A204.1 (cell line): Measurements from ENCODE around the gene ARID1B.

Experiments
- FAIRE-seq: peaks from 2 replicates; lab custom pipeline; 2012; peaks lifted over from hg19 to GRCh38; lab: Jason Lieb, UNC

ARID1B gene

GRCh38 chr6:157186785-157187181 lies 409.6 kb downstream of the ARID1B start:
- no peak for FAIRE-seq

GRCh38 chr6:157187182-157188083 lies 410.3 kb downstream of the ARID1B start:
- no peak for FAIRE-seq

- no peak for FAIRE-seq
Measured at GRCh38 chr6:157188213-157188612, 411.0 kb downstream of the ARID1B start.

GRCh38 chr6:157193443-157193996 lies 416.3 kb downstream of the ARID1B start:
- FAIRE-seq = no peak

- no peak for FAIRE-seq
Measured at GRCh38 chr6:157194110-157194509, 416.9 kb downstream of the ARID1B start.

GRCh38 chr6:157194643-157195042 lies 417.5 kb downstream of the ARID1B start:
- FAIRE-seq = no peak

- FAIRE-seq = no peak
Measured at GRCh38 chr6:157196391-157196790, 419.2 kb downstream of the ARID1B start.

- no peak for FAIRE-seq
Measured at GRCh38 chr6:157198425-157199279, 421.5 kb downstream of the ARID1B start.

- no peak for FAIRE-seq
Measured at GRCh38 chr6:157200117-157200516, 422.9 kb downstream of the ARID1B start.

GRCh38 chr6:157200611-157201010 lies 423.4 kb downstream of the ARID1B start:
- FAIRE-seq = no peak

GRCh38 chr6:157201083-157201482 lies 423.9 kb downstream of the ARID1B start:
- FAIRE-seq = no peak

- FAIRE-seq = no peak
Measured at GRCh38 chr6:157203312-157203744, 426.1 kb downstream of the ARID1B start.

GRCh38 chr6:157203764-157204163 lies 426.6 kb downstream of the ARID1B start:
- no peak for FAIRE-seq

GRCh38 chr6:157205473-157206358 lies 428.5 kb downstream of the ARID1B start:
- FAIRE-seq = no peak

GRCh38 chr6:157206359-157206815 lies 429.2 kb downstream of the ARID1B start:
- no peak for FAIRE-seq

- FAIRE-seq = no peak
Measured at GRCh38 chr6:157207521-157208076, 430.4 kb downstream of the ARID1B start.

GRCh38 chr6:157209865-157210530 lies 432.8 kb downstream of the ARID1B start:
- FAIRE-seq = no peak

- no peak for FAIRE-seq
Measured at GRCh38 chr6:157210954-157211353, 433.8 kb downstream of the ARID1B start.

- FAIRE-seq = no peak
Measured at GRCh38 chr6:157211603-157212455, 434.7 kb downstream of the ARID1B start.

- FAIRE-seq = no peak
Measured at GRCh38 chr6:157213426-157213825, 436.2 kb downstream of the ARID1B start.
